Measurements from ENCODE around the gene SMYD3.

- TF ChIP-seq EZH2 (IDR thresholded peaks at IDR 0.05; ENCODE audit: borderline replicate concordance, low read depth, low read length, severe bottlenecking) (no peak), CTCF (IDR thresholded peaks at IDR 0.05; ENCODE audit: extremely low read depth in 1 of 2, insufficient read depth in 1 of 2, low read depth in 1 of 2, low read length in 2 of 2) (no peak), POLR2A (IDR thresholded peaks at IDR 0.05; ENCODE audit: low read depth, low read length) (no peak), MYC (IDR thresholded peaks at IDR 0.05; ENCODE audit: low read depth, low read length) (no peak)
These were observed 583.9 kb downstream of the SMYD3 start for GRCh38 chr1:245923215-245923614.
